ENCODE results near the gene PAX3.
"Not testable (repeated sequence)": the region's sequence is repeated elsewhere in the genome, so short reads cannot be mapped to it uniquely, and the experiment has no call there.

PAX3 gene

GRCh38 chr2:222205136-222205535, 93.7 kb downstream of the PAX3 start:
- DNase-seq = no peak

GRCh38 chr2:222203041-222203440, 95.8 kb downstream of the PAX3 start:
- no peak for DNase-seq

- DNase-seq = no peak
Observed at GRCh38 chr2:222196159-222196558, 102.6 kb downstream of the PAX3 start.

GRCh38 chr2:222194669-222195068, 104.1 kb downstream of the PAX3 start:
- DNase-seq = no peak

GRCh38 chr2:222193328-222193983, 105.3 kb downstream of the PAX3 start:
- DNase-seq = no peak

- DNase-seq = no peak
Observed at GRCh38 chr2:222180619-222181018, 118.2 kb downstream of the PAX3 start.

- DNase-seq = no peak
Observed at GRCh38 chr2:222179592-222179991, 119.2 kb downstream of the PAX3 start.

GRCh38 chr2:222178450-222178849, 120.3 kb downstream of the PAX3 start:
- DNase-seq = no peak

- no peak for DNase-seq
Observed at GRCh38 chr2:222176890-222177289, 121.9 kb downstream of the PAX3 start.

- DNase-seq = no peak
Observed at GRCh38 chr2:222174450-222174849, 124.3 kb downstream of the PAX3 start.

GRCh38 chr2:222169346-222169745, 129.5 kb downstream of the PAX3 start:
- no peak for DNase-seq

- DNase-seq = no peak
Observed at GRCh38 chr2:222167762-222168161, 131.0 kb downstream of the PAX3 start.

GRCh38 chr2:222160944-222161343, 137.9 kb downstream of the PAX3 start:
- no peak for DNase-seq

- no peak for DNase-seq
Observed at GRCh38 chr2:222160125-222160524, 138.7 kb downstream of the PAX3 start.

- no peak for DNase-seq
Observed at GRCh38 chr2:222159221-222159620, 139.6 kb downstream of the PAX3 start.

- DNase-seq = not testable (repeated sequence)
Observed at GRCh38 chr2:222155003-222155664, 143.7 kb downstream of the PAX3 start.
